SK-MEL-5 (cell line): Measurements from ENCODE around the gene ERN2. TPM values are rescaled to one million over a fixed set of nuclear protein-coding genes. Genes with fewer than 3 reads are reported as not detected.
A peak's percentile ranks its signal among the peaks of the same experiment; 100 is the strongest.

Experiments
- DNase-seq: peaks from one replicate; pipeline ENCODE4 v3.0.0-alpha.2; 2016; ENCODE audit warnings: low read depth, low spot score
- in situ Hi-C: cut with HindIII; loops from 2 replicates; pipeline ENCODE4 v1.10.0; 2016; ENCODE audit warnings: low sequenced_read_pairs, high pct_unique_total_duplicates, low pct_unique_long_range_greater_than_20kb
- total RNA-seq: library from RNA; depleted of rRNA; stranded (reverse); fragments of >200 nt; shearing (Covaris generic); gene quantifications from 2 replicates; pipeline ENCODE4 v1.2.3, GENCODE V29; 2014

Gene ERN2
- total RNA-seq, 1 experiment from 2014 or later, result not detected

DNA sequence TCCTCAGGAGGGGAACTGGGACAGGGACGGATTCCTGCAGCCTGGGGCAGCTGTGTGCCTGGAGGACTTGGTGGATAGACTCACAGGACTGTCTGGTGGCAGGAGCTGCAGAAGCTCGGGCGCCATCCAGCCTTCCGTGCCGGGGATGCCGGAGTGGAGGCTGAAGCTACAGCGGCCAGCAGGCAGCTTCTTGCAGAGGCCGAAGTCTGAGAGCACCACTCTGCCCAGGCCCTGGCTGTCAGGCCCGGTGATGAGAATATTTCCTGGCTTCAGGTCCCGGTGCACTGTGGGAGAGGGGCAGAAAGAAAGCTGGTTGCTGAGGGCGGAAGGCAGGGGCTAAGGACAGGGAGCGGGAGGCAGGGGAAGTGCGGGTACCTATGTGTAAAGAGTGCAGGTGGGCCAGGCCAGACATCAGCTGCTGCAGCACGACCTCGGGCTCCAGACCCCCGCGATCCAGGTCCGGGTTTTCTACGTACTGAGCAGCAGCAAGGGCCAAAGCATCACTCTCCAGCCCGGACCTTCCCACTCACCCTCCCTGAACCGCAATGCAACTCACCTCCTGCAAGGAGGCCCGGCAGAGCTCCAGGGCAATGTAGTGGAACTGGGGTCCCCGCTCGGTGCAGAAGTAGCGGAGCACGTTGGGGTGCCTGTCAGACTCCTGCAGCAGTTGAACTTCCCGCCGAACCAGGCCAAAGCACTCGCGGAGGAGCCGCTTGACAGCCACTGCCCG is 18.2 kb downstream of the ERN2 start:
- in situ Hi-C loops, result no loop called here
- DNase-seq, result no peak

GRCh38 chr16:23694265-23694643 is 18.8 kb downstream of the ERN2 start:
- in situ Hi-C loops, result no loop called here
- DNase-seq, result no peak

- in situ Hi-C loops, result no loop called here
- no peak for DNase-seq
These were observed 20.7 kb downstream of the ERN2 start for GRCh38 chr16:23692190-23692837.

- DNase-seq, result no peak
- in situ Hi-C loops, result no loop called here
These were observed 21.4 kb downstream of the ERN2 start for GRCh38 chr16:23691483-23692189.

DNA sequence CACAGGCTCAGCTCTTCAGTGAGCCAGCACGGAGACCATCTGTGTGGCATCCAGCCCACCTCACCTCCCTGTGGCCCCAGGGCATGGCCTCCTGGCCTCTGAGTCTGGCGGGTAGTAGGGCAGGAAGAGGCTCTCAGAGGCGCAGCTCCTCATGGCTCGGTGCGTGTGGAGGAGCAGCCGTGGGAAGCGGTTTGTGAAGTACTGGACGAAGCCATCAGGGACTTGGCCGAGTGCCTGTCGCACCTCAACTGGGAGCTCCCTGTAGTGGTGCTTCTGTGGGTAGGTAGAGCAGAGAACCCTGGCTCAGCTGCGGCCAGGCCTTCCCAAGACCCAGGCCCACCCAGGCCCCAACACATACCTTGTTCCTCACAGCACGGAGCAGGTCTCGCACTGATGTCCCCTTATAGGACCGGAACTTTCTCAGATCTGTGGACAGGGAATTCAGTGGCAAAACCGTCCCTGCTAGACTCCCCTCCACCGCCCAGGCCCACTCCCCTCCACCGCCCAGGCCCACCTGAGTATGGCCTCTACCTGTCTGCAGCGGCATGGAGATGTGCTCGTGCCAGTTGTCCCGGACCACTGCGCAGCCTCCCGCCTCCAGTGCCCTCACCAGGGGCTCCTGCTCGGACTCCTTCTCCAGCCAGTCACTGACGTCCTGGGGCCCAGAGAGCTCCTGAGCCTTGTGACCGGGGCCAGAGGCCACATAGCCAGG is 22.1 kb downstream of the ERN2 start:
- no peak for DNase-seq
- in situ Hi-C loops, result no loop called here

- in situ Hi-C loops, result no loop called here
- no peak for DNase-seq
These were observed 23.4 kb downstream of the ERN2 start for GRCh38 chr16:23689442-23690187.

DNA sequence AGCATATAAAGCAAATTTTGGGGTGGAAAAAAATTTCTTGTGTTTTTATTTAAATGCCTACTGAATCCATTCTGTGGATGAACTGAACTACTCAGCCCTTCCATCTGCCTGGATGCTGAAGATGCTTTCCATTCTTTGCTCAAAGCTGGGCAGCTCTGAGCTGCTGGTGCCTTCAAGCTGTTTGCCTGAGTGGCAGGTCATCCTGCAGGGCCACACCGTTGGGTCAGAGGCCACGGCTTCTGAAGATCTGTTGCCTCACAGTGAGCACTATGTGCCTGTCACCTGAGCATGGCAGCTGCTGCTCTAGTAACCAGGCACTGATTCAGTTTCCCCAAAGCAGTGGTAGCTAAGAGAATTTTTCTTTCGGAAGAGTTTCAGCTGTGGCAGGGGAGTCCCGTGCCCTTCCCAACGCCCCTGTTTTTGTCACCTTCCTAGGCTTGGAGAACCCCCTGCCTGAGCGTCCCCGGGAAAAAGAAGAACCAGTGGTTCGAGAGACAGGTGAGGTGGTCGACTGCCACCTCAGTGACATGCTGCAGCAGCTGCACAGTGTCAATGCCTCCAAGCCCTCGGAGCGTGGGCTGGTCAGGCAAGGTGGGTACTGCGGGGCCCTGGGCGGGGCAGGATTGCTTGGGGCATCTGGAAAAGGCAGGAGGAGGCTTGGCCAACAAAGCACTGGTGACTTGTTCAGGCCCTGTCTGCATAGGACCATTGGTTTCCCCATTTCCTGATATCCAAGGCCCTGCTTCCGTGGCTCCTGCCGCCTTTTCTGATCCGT is 25.8 kb downstream of the ERN2 start:
- no peak for DNase-seq
- in situ Hi-C loops, result no loop called here

- DNase-seq, result no peak
- in situ Hi-C loops, result no loop called here
These were observed 29.5 kb downstream of the ERN2 start for GRCh38 chr16:23683487-23683886.

GRCh38 chr16:23682181-23682580 is 30.8 kb downstream of the ERN2 start:
- in situ Hi-C loops, result no loop called here
- no peak for DNase-seq

DNA sequence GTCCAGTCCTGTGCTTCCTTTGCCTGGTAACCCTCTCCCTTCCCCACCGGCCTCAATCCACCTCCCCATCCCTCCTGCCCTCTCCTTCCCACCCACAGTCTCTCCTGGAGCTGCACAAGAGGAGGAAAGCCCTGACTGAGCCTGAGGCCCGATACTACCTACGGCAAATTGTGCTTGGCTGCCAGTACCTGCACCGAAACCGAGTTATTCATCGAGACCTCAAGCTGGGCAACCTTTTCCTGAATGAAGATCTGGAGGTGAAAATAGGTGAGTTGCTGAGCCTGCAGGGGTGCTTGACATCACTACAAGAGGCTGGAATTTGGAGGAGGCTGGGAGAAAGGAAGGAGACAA is 33.1 kb downstream of the ERN2 start:
- no peak for DNase-seq
- in situ Hi-C loops, result no loop called here

DNA sequence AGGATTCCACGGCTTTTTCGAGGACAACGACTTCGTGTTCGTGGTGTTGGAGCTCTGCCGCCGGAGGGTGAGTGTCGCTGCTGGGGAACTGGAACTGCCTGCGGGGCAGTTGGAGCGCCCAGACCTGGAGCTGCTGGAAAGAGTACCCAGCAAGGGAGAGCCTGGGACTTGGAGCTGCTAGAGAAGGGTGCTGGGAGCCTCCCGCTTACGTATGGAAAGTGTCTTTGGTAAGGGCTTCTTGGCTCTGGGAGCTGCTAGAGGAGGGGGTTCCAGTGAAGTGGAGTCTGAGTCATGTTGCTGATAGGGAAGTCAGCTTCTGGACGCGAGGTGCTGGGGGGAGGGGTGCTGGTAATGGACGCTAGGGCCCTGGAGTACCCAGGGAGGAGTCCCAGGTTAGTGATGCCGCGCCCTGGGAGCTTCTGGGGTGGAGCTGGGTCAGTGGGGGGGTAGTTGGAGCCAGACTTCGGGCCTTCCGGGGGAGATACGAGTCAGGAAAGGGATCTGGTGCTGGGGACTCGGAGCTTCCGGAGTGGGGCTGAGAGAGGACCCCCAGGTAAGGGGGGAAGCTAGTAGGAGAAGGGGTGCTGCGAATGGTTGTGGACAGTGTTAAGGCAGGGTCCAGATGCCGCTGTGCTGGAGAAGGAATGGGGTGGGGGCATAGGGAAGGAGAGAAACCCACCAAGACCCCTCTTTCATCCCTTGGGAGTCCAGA is 33.6 kb downstream of the ERN2 start:
- no peak for DNase-seq
- in situ Hi-C loops, result no loop called here

DNA sequence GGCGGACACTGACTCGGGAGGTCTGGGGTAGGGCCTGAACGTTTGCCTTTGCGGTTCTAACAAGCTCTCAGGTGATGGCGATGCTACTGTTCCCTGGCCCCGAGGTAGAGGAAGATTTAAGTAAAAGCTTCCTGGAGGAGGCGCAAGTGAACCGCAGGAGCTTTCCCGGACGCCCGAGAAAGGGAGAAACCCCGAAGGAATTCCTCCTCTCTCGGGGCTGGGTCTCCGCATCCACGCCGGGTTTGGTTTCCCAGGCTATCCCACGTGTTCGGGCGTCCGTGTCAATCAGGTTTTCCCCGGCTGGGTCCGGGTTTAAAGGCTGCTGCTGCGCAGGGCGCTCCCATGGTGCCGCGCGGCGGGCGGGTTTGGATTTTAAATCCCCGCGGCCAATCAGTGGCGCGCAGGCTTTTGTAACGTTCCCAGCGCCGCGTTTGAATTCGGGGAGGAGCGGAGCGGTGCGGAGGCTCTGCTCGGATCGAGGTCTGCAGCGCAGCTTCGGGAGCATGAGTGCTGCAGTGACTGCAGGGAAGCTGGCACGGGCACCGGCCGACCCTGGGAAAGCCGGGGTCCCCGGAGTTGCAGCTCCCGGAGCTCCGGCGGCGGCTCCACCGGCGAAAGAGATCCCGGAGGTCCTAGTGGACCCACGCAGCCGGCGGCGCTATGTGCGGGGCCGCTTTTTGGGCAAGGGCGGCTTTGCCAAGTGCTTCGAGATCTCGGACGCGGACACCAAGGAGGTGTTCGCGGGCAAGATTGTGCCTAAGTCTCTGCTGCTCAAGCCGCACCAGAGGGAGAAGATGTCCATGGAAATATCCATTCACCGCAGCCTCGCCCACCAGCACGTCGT is 34.4 kb downstream of the ERN2 start, which contains the start of gene PLK1:
Gene PLK1, plus strand, starts transcription at position 460 of the 844 bp plus-strand sequence. Its CDS starts 44 bp downstream, at position 504.
- in situ Hi-C loops, result no loop called here
- DNase-seq, result peak; percentile 83

- DNase-seq, result no peak
- in situ Hi-C loops, result no loop called here
These were observed 36.0 kb downstream of the ERN2 start for GRCh38 chr16:23676924-23677480.

- in situ Hi-C loops, result no loop called here
- DNase-seq, result no peak
These were observed 38.9 kb downstream of the ERN2 start for GRCh38 chr16:23673971-23674614.
